Stimulated activated CD8-positive, alpha-beta memory T cell treated with anti-CD3 and anti-CD28 coated beads, Interleukin-4, amount 100 ng/mL, for 48 hours (primary cell): Measurements from ENCODE around the gene SIGLEC7.
A peak's percentile ranks its signal among the peaks of the same experiment; 100 is the strongest.

Experiments used
- DNase-seq: peaks from one replicate; pipeline ENCODE4 v3.0.0-alpha.2; 2020

The SIGLEC7 gene

GRCh38 chr19:51119101-51119500 lies 23.0 kb upstream of the SIGLEC7 start:
- no peak for DNase-seq

DNA sequence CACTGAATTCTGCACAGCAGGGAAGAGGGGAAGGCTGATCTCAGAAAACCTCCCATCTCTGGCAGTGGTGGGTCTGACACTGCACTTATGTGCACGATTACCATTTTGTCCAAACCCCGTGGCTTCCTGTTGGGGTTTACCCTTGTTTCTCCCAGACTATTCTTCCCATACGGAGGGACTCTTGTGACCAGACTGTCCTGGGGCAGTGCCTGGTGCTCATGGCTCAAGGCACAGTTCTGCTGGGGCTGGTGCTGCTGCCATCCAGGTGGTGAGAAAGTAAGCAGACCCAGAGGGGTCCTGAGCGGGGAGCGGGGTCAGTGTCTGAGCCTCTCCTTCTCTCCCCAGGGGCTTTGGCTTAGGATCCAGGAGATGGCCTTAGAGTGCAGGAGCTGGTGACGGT lies 22.5 kb upstream of the SIGLEC7 start:
- no peak for DNase-seq

DNA sequence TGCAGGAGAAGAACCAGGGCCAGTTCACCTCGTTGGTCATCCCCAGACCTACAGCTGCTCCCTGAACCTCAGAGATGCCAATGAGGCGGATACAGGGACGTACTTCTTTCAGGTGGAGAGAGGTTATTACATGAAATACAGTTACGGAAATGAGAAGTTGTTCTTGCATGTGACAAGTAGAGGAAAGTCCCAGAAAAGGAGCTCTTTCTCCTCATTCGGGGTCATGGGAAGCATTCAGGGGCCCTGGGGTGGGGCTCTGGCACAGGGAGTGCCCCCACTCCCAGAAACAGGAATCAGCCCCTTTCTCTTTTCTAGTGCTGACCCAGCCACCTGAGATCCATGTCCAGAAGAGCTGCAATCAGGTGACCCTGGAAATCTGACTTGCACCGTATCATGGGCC lies 21.9 kb upstream of the SIGLEC7 start:
- no peak for DNase-seq

- DNase-seq: no peak
Observed at GRCh38 chr19:51121257-51121656, 20.8 kb upstream of the SIGLEC7 start.

GRCh38 chr19:51122112-51122981 lies 19.8 kb upstream of the SIGLEC7 start:
- DNase-seq: no peak

DNA sequence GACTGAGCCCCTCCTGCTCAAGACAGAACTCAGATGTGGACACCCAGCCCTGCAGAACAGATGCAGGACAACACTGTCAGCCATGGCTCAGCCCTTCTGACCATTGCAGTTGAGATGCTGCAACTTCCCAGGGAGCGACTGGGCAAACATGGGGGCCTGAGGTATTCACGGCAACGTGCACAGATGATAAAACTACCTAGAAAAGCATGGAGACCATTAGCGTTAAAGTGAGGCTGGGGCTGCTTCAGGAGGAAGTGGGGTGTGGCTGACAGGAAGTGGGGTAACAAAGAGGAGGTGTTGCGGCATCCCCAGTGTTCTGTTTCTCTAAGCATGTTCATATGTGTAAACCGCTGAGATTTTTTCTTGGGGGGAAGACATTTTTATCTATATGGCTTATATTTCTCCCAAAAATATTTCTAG lies 18.7 kb upstream of the SIGLEC7 start:
- DNase-seq: peak; percentile 59

GRCh38 chr19:51123802-51124201 lies 18.3 kb upstream of the SIGLEC7 start:
- DNase-seq: no peak

DNA sequence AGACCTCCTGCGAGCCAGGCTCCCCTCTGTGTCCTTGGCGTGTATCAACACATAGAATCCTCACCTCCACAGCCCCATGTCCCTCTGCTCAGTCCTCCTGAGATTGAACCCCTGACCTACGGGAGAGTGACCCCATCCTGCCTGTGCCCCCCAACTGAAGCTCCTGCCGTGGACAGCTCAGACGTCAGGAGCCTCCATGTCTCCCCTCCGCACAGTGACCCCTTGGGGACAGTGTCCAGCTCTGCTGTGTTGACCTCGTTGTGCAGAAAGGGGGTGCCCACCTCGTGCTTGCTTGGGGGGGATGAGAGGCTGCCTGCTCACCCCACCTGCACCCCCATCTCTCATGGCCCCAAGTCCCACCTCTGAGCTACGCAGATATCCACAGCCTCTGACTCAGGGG lies 17.9 kb upstream of the SIGLEC7 start:
- DNase-seq: no peak

GRCh38 chr19:51124729-51125128 lies 17.4 kb upstream of the SIGLEC7 start, which contains the start of gene SIGLEC9:
TSS of gene SIGLEC9 (plus strand) at chr19:51124906. CDS start at chr19:51124975, 69 bp downstream.
- no peak for DNase-seq

- no peak for DNase-seq
Observed at GRCh38 chr19:51125421-51126075, 16.6 kb upstream of the SIGLEC7 start.

DNA sequence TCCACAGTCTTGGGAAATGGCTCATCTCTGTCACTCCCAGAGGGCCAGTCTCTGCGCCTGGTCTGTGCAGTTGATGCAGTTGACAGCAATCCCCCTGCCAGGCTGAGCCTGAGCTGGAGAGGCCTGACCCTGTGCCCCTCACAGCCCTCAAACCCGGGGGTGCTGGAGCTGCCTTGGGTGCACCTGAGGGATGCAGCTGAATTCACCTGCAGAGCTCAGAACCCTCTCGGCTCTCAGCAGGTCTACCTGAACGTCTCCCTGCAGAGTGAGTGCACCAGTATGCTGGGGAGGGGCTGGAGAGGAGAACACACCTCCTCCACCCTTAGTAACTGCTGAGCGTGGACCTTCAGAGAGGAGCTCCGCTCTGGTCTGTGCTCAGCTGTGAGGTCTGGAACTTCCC lies 15.1 kb upstream of the SIGLEC7 start:
- no peak for DNase-seq

DNA sequence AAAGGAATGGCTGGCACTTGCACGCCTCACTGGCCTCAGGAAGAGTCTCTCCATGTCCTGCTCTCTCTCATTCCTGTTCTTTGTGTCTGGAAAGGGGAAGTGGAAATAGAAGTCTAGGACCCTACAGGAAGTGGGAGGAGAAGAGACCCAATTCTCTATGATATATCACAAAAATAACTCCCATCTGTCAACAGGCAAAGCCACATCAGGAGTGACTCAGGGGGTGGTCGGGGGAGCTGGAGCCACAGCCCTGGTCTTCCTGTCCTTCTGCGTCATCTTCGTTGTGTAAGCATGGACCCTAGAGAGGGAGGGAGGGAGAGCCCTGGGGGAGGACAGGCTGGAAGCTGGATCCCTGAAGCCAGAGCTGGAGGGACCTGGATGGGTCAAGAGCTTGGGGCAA lies 14.3 kb upstream of the SIGLEC7 start:
- DNase-seq: no peak

DNA sequence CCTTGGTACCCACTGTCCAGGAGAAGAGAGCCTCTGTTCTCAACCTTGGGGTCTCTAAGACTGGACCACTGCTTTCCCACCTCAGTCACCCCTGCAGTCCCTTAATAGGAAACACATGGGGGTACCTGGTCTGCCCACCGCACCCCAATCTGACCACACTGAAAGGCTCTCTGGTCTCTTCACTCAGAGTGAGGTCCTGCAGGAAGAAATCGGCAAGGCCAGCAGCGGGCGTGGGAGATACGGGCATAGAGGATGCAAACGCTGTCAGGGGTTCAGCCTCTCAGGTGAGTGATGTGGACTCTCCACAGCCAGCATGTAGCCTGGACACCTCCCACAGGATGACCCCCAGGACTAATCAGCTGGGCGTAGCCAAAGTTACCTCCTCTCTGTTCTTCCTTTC lies 13.9 kb upstream of the SIGLEC7 start:
- DNase-seq: no peak

- no peak for DNase-seq
Observed at GRCh38 chr19:51129716-51130115, 12.4 kb upstream of the SIGLEC7 start.

DNA sequence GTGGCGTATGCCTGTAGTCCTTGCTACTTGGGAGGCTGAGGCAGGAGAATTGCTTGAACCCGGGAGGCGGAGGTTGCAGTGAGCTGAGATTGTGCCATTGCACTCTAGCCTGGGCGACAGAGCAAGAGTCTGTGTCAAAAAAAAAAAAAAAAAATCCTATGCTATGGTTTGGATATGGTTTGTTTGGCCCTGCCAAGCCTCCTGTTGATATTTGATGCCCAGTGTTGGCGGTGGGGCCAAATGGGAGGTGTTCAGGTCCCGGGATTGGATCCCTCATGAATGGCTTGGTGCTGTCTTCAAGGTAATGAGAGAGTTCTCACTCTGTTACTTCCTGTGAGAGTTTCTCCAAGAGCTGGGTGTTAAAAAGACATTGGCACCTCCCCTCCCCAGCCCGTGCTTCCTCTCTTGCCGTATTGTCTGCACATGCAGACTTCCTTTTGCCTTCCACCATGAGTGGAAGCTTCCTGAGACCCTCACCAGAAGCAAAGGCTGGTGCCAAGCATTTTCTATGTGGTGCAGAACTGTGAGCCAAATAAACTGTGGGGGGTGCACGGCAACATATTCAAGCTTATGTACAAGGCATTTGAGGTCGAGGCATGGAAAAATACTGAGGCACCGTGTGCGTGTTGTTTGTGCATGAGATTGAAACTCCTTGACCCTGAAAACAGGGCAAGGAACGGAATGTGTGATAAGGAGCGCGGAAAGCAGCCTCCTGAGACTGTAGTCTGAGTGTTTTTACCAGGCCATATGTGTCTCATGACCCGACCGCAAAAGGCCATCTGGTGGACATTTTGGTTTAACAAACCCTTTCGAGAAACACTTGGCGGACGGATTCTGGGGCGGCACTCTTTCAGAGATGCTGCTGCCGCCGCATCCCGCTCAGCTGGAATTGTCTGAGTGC lies 10.1 kb upstream of the SIGLEC7 start:
- DNase-seq: peak; percentile 45

DNA sequence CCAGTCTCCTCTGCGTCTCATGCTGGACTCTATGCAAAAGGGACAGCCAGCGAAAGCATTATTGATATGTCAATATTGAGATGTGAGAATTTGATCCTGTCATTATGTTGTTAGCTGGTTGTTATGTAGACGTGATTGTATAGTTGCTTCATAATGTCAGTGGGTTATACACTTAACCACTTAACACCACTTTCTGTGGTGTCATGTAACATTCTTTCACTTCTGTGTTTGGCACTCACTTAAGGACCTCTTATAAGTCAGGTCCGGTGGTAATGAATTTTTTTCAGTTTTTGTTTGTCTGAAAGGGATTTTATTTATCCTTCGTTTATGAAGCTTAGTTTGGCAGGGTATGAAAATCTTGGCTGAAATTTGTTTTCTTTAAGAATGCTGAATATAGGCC lies 7.1 kb upstream of the SIGLEC7 start:
- DNase-seq: no peak

GRCh38 chr19:51135986-51136762 lies 5.9 kb upstream of the SIGLEC7 start:
- DNase-seq: no peak

DNA sequence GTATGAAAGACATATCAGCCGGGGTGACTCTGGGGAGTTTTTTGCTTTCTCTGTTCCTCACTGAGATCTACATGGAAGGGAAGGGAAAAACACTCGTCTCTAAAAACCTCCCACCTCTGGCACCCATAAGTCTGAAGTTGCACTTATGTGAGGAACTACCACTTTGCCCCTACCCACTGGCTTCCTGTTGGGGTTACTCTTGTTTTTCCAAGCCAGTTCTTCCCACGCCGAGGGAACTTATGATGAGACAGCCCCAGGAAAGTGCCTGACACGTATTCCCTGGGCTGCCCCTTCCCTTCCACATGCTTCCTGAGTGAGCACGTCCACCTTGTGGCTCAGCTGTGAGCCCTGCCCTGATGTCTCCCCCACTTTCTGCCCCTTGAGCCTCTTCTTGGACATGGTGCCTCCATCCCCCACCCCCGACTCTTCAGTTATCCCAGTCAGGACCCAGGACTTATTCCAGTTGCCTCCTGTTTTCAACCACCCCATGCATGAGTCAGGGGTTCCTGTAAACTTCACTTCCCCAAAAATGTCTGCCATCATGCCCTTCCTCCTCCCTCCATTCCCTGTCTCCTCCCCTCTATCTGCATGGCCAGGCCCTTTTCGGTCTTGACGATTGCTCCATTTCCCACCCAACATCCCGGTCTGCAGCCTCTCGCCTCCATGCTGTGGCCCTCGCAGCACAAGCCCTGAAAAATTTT lies 5.1 kb upstream of the SIGLEC7 start:
- peak; percentile 20 for DNase-seq

- peak; percentile 23 for DNase-seq
Observed at GRCh38 chr19:51137792-51138425, 4.2 kb upstream of the SIGLEC7 start.

GRCh38 chr19:51138549-51138979 lies 3.5 kb upstream of the SIGLEC7 start:
- DNase-seq: no peak
